DOHH2 (cell line): ENCODE measurements around the gene ACP4.

ENCODE experiments used
- EZH2phosphoT487 ChIP-seq: fragments of 200-600 bp; sonication (generic); IDR thresholded peaks from 2 replicates; pipeline ENCODE4 v1.6.1; 2017; ENCODE audit warnings: borderline replicate concordance, mild to moderate bottlenecking, antibody characterized with exemption, low read length, moderate library complexity, mixed read lengths
- TF ChIP-seq, protein P1 (sequence below): fragments of 200-600 bp; sonication (generic); IDR thresholded peaks from one replicate; pipeline ENCODE4 v1.5.1; 2014; ENCODE audit warnings: antibody characterized with exemption, mild to moderate bottlenecking, low read depth, low read length; ENCODE audit not compliant: poor library complexity, severe bottlenecking

DNA sequence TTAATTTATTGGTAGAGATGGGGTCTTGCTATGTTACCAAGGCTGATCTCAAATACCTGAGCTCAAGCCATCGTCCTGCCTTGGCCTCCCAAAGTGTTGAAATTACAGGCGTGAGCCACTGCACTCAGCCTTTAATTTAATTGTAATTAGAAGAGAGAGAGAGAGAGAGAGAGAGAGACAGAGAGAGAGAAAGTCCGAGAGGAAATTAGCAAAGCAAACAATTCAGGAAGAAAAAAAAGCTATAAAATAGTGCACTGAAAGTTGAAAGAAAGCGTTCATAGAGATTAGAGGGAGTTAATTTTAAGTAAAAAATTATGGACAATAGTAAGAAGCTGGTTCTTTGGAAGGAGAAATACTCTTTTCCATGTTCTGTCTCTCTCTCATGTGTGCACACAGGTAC is 13.0 kb upstream of the ACP4 start:
- TF ChIP-seq, protein P1, sequence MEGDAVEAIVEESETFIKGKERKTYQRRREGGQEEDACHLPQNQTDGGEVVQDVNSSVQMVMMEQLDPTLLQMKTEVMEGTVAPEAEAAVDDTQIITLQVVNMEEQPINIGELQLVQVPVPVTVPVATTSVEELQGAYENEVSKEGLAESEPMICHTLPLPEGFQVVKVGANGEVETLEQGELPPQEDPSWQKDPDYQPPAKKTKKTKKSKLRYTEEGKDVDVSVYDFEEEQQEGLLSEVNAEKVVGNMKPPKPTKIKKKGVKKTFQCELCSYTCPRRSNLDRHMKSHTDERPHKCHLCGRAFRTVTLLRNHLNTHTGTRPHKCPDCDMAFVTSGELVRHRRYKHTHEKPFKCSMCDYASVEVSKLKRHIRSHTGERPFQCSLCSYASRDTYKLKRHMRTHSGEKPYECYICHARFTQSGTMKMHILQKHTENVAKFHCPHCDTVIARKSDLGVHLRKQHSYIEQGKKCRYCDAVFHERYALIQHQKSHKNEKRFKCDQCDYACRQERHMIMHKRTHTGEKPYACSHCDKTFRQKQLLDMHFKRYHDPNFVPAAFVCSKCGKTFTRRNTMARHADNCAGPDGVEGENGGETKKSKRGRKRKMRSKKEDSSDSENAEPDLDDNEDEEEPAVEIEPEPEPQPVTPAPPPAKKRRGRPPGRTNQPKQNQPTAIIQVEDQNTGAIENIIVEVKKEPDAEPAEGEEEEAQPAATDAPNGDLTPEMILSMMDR, result no peak
- TF ChIP-seq EZH2phosphoT487, result no peak
